A673 (cell line): ENCODE data around the gene CDYL2.

ENCODE experiments used
- EZH2 ChIP-seq: fragments of 200-600 bp; sonication (generic); IDR thresholded peaks from 2 replicates; pipeline ENCODE4 v1.6.1; 2017; ENCODE audit warnings: borderline replicate concordance, low read depth, mild to moderate bottlenecking, mixed read lengths, antibody characterized with exemption, low read length; ENCODE audit not compliant: poor library complexity, severe bottlenecking
- TF ChIP-seq, protein P1 (sequence below): fragments of 300-800, 200-600 bp; sonication (generic); conservative IDR thresholded peaks from 2 replicates; pipeline ENCODE4 v1.5.1; 2017; ENCODE audit warnings: low read depth, mild to moderate bottlenecking, antibody characterized with exemption, low read length, moderate library complexity, mixed read lengths

DNA sequence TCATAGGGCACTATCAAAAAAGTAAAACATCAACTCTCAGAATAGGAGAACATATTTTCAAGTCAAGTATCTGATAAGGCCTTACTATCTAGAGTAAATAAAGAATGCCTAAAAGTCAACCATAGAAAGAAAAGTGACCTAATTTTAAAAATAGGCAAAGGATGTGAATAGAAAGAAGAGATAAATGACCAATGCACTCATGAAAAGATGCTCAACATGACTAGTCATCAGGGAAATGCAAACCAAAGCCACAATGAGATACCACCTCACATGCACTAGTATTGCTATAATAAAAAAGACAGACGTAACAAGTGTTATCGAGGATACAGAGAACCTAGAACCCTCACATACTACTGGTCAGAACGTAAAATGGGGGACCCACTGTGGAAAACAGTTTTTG, 172.8 kb downstream of the CDYL2 start:
- TF ChIP-seq, protein P1, sequence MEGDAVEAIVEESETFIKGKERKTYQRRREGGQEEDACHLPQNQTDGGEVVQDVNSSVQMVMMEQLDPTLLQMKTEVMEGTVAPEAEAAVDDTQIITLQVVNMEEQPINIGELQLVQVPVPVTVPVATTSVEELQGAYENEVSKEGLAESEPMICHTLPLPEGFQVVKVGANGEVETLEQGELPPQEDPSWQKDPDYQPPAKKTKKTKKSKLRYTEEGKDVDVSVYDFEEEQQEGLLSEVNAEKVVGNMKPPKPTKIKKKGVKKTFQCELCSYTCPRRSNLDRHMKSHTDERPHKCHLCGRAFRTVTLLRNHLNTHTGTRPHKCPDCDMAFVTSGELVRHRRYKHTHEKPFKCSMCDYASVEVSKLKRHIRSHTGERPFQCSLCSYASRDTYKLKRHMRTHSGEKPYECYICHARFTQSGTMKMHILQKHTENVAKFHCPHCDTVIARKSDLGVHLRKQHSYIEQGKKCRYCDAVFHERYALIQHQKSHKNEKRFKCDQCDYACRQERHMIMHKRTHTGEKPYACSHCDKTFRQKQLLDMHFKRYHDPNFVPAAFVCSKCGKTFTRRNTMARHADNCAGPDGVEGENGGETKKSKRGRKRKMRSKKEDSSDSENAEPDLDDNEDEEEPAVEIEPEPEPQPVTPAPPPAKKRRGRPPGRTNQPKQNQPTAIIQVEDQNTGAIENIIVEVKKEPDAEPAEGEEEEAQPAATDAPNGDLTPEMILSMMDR: no peak
- no peak for TF ChIP-seq EZH2
